BLaER1 treated with 17β-estradiol and CSF1 and Interleukin-3, amounts not matched to agents 10 nM and 100 nM (cell line): ENCODE results near the gene CCDC82.

ENCODE experiments used
- H3K27ac ChIP-seq, 11 experiments: shearing (Covaris generic); formaldehyde crosslinking; 2 replicates each; pipeline ENCODE4 v1.8.1; 2022
- H3K27me3 ChIP-seq, 11 experiments: shearing (Covaris generic); formaldehyde crosslinking; 2 replicates each; pipeline ENCODE4 v1.8.1; 2022
- H3K36me3 ChIP-seq, 11 experiments: shearing (Covaris generic); formaldehyde crosslinking; 2 replicates each; pipeline ENCODE4 v1.8.1; 2022
- H3K4me1 ChIP-seq, 10 experiments: shearing (Covaris generic); formaldehyde crosslinking; 2 replicates each; pipeline ENCODE4 v1.8.1; 2022
- H3K4me2 ChIP-seq, 11 experiments: shearing (Covaris generic); formaldehyde crosslinking; 2 replicates each; pipeline ENCODE4 v1.8.1; 2022
- H3K4me3 ChIP-seq, 10 experiments: shearing (Covaris generic); formaldehyde crosslinking; 2 replicates each; pipeline ENCODE4 v1.8.1; 2022
- H3K9ac ChIP-seq, 11 experiments: shearing (Covaris generic); formaldehyde crosslinking; 2 replicates each; pipeline ENCODE4 v1.8.1; 2022
- H3K9me3 ChIP-seq, 11 experiments: shearing (Covaris generic); formaldehyde crosslinking; replicated peaks in 1 of 11; 2 replicates each; pipeline ENCODE4 v1.8.1; 2022
- H4K20me1 ChIP-seq, 11 experiments: shearing (Covaris generic); formaldehyde crosslinking; 2 replicates each; pipeline ENCODE4 v1.8.1; 2022
- Cebpa-rat ChIP-seq, 11 experiments: shearing (Covaris generic); IDR thresholded peaks; 2 replicates each; pipeline ENCODE4 v1.8.1; 2022

Gene CCDC82

GRCh38 chr11:96321091-96321490, 68.6 kb downstream of the CCDC82 start:
- peaks cover 0 to 72% (median 0%) of the 10 kb centered on the region in 10 experiments; a peak in 6 of 20 replicates for H3K4me1 ChIP-seq
- no peaks in the 10 kb centered on the region for H3K9me3 ChIP-seq
- H3K4me3 ChIP-seq = no peak overlapping the region
- H3K27ac ChIP-seq = no peak overlapping the region
- peaks cover 0 to 84% (median 0%) of the 10 kb centered on the region in 11 experiments; a peak in 6 of 22 replicates for H3K36me3 ChIP-seq
- H3K9ac ChIP-seq = no peak overlapping the region
- no peak for TF ChIP-seq Cebpa-rat (IDR thresholded peaks at IDR 0.05)
- peaks cover 0 to 100% (median 0%) of the 10 kb centered on the region in 11 experiments; a peak in 5 of 22 replicates for H4K20me1 ChIP-seq
- no peaks in the 10 kb centered on the region for H3K27me3 ChIP-seq
- peak overlapping the region in 2 of 11 experiments; percentile 33 to 69; a peak in 4 of 22 replicates for H3K4me2 ChIP-seq

- peaks cover 0 to 73% (median 0%) of the 10 kb centered on the region in 10 experiments; a peak in 6 of 20 replicates for H3K4me1 ChIP-seq
- no peaks in the 10 kb centered on the region for H3K9me3 ChIP-seq
- no peaks in the 10 kb centered on the region for H3K27me3 ChIP-seq
- no peak overlapping the region for H3K27ac ChIP-seq
- no peak overlapping the region for H3K9ac ChIP-seq
- no peak overlapping the region for H3K4me3 ChIP-seq
- peaks cover 0 to 100% (median 0%) of the 10 kb centered on the region in 11 experiments; a peak in 5 of 22 replicates for H4K20me1 ChIP-seq
- TF ChIP-seq Cebpa-rat (IDR thresholded peaks at IDR 0.05) = no peak
- peaks cover 0 to 81% (median 0%) of the 10 kb centered on the region in 11 experiments; a peak in 6 of 22 replicates for H3K36me3 ChIP-seq
- H3K4me2 ChIP-seq = peak overlapping the region in 2 of 11 experiments; percentile 33 to 69; a peak in 4 of 22 replicates
These were observed 69.6 kb downstream of the CCDC82 start for GRCh38 chr11:96319898-96320656.

- Histone ChIP-seq H3K27ac (no peak overlapping the region), H3K9ac (no peak overlapping the region), H3K27me3 (no peaks in the 10 kb centered on the region), H3K4me3 (no peak overlapping the region), H4K20me1 (peaks cover 0 to 100% (median 0%) of the 10 kb centered on the region in 11 experiments; a peak in 5 of 22 replicates), H3K36me3 (peaks cover 0 to 69% (median 0%) of the 10 kb centered on the region in 11 experiments; a peak in 6 of 22 replicates), H3K4me2 (peak overlapping the region in 2 of 11 experiments; percentile 61 to 62; a peak in 3 of 22 replicates), H3K4me1 (peaks cover 0 to 84% (median 9%) of the 10 kb centered on the region in 10 experiments; a peak in 15 of 20 replicates), H3K9me3 (no peaks in the 10 kb centered on the region)
- no peak for TF ChIP-seq Cebpa-rat (IDR thresholded peaks at IDR 0.05)
These were observed 70.9 kb downstream of the CCDC82 start for GRCh38 chr11:96318850-96319249.

- Histone ChIP-seq H3K4me1 (peaks cover 0 to 88% (median 11%) of the 10 kb centered on the region in 10 experiments; a peak in 15 of 20 replicates), H3K4me2 (peak overlapping the region in 2 of 11 experiments; percentile 61 to 62; a peak in 3 of 22 replicates)
These were observed 71.3 kb downstream of the CCDC82 start for GRCh38 chr11:96318399-96318798.

GRCh38 chr11:96317985-96318384, 71.7 kb downstream of the CCDC82 start:
- H3K9ac ChIP-seq = no peak overlapping the region; a peak in 1 of 22 replicates
- peaks cover 0 to 100% (median 0%) of the 10 kb centered on the region in 11 experiments; a peak in 5 of 22 replicates for H4K20me1 ChIP-seq
- no peaks in the 10 kb centered on the region for H3K9me3 ChIP-seq
- H3K4me1 ChIP-seq = peaks cover 0 to 92% (median 12%) of the 10 kb centered on the region in 10 experiments; a peak in 15 of 20 replicates
- H3K4me3 ChIP-seq = no peak overlapping the region
- H3K4me2 ChIP-seq = peak overlapping the region in 3 of 11 experiments; percentile 1 to 62 (median 61); a peak in 4 of 22 replicates
- peaks cover 0 to 66% (median 0%) of the 10 kb centered on the region in 11 experiments; a peak in 6 of 22 replicates for H3K36me3 ChIP-seq
- no peak overlapping the region; a peak in 1 of 22 replicates for H3K27ac ChIP-seq
- no peaks in the 10 kb centered on the region for H3K27me3 ChIP-seq
- TF ChIP-seq Cebpa-rat (IDR thresholded peaks at IDR 0.05) = no peak

More at GRCh38 chr11:96318399-96318798, 71.3 kb downstream of the CCDC82 start:
- Histone ChIP-seq H3K27me3 (no peaks in the 10 kb centered on the region), H3K27ac (no peak overlapping the region), H3K9ac (no peak overlapping the region; a peak in 1 of 22 replicates), H4K20me1 (peaks cover 0 to 100% (median 0%) of the 10 kb centered on the region in 11 experiments; a peak in 5 of 22 replicates), H3K9me3 (no peaks in the 10 kb centered on the region), H3K36me3 (peaks cover 0 to 66% (median 0%) of the 10 kb centered on the region in 11 experiments; a peak in 6 of 22 replicates), H3K4me3 (no peak overlapping the region)
- TF ChIP-seq Cebpa-rat (IDR thresholded peaks at IDR 0.05) = no peak

GRCh38 chr11:96317571-96317970, 72.1 kb downstream of the CCDC82 start:
- H3K9me3 ChIP-seq = no peaks in the 10 kb centered on the region
- no peak overlapping the region for H3K4me3 ChIP-seq
- H4K20me1 ChIP-seq = peaks cover 0 to 100% (median 0%) of the 10 kb centered on the region in 11 experiments; a peak in 5 of 22 replicates
- peak overlapping the region in 3 of 11 experiments; percentile 1 to 62 (median 61); a peak in 4 of 22 replicates for H3K4me2 ChIP-seq
- peaks cover 0 to 93% (median 12%) of the 10 kb centered on the region in 10 experiments; a peak in 15 of 20 replicates for H3K4me1 ChIP-seq
- H3K27ac ChIP-seq = no peak overlapping the region; a peak in 1 of 22 replicates
- H3K36me3 ChIP-seq = peaks cover 0 to 66% (median 0%) of the 10 kb centered on the region in 11 experiments; a peak in 6 of 22 replicates
- TF ChIP-seq Cebpa-rat (IDR thresholded peaks at IDR 0.05) = no peak
- no peak overlapping the region; a peak in 1 of 22 replicates for H3K9ac ChIP-seq
- no peaks in the 10 kb centered on the region for H3K27me3 ChIP-seq

- Histone ChIP-seq H3K4me3 (no peak overlapping the region), H3K4me2 (peak overlapping the region in 2 of 11 experiments; percentile 61 to 62; a peak in 4 of 22 replicates), H3K4me1 (peaks cover 0 to 91% (median 12%) of the 10 kb centered on the region in 10 experiments; a peak in 15 of 20 replicates), H3K9ac (no peak overlapping the region), H4K20me1 (peaks cover 0 to 100% (median 0%) of the 10 kb centered on the region in 11 experiments; a peak in 5 of 22 replicates), H3K9me3 (no peaks in the 10 kb centered on the region), H3K27me3 (no peaks in the 10 kb centered on the region), H3K27ac (no peak overlapping the region), H3K36me3 (peaks cover 0 to 66% (median 0%) of the 10 kb centered on the region in 11 experiments; a peak in 6 of 22 replicates)
- TF ChIP-seq Cebpa-rat (IDR thresholded peaks at IDR 0.05) = no peak
These were observed 72.8 kb downstream of the CCDC82 start for GRCh38 chr11:96316869-96317268.

GRCh38 chr11:96315476-96315875, 74.2 kb downstream of the CCDC82 start:
- Histone ChIP-seq H3K27me3 (no peaks in the 10 kb centered on the region), H4K20me1 (peaks cover 0 to 100% (median 0%) of the 10 kb centered on the region in 11 experiments; a peak in 5 of 22 replicates), H3K4me2 (peak overlapping the region in 2 of 11 experiments; percentile 20 to 62; a peak in 4 of 22 replicates), H3K9ac (no peak overlapping the region), H3K4me1 (peaks cover 0 to 91% (median 12%) of the 10 kb centered on the region in 10 experiments; a peak in 15 of 20 replicates), H3K9me3 (no peaks in the 10 kb centered on the region), H3K36me3 (peaks cover 0 to 66% (median 0%) of the 10 kb centered on the region in 11 experiments; a peak in 6 of 22 replicates), H3K27ac (no peak overlapping the region), H3K4me3 (no peak overlapping the region)
- no peak for TF ChIP-seq Cebpa-rat (IDR thresholded peaks at IDR 0.05)
